ENCODE measurements around the gene ASB18.

The ASB18 gene

DNA sequence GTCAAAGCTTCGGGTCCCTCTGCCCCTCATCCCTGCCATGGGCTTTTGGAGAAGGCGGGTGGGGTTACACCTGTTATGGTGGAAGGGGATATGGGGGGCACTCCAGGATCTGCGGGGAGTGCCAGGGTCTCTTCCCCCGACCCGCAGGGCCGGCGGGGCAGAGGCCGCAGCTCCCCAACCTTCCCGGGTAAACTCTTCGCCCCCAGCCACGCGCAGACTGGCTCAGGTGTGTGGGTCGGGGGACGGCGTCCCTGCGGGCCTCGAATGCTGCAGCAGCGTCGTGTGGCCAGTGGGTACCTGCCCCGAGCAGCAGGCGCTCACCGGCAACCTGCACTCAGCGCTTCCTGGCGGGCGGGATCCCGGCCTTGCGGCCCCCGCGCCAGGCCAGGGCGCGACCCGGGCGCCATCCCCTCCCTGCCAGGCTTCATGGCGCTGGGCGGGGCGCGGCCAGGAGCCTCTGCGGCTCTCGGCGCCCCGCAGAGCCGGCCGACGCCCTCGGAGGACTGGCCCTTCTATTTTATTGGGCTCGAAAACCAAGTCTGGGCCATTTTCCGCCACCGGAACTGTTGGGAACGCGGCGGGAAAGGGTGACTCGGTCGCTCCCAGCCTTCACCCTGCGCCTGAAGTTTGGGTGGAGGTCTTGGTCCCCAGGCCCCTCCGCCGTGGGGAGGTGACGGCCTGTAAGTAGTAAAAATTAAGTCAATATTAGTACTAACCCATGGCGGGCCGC, 100.6 kb downstream of the ASB18 start:
- DNase-seq (ENCODE audit: low read depth), result no peak

DNA sequence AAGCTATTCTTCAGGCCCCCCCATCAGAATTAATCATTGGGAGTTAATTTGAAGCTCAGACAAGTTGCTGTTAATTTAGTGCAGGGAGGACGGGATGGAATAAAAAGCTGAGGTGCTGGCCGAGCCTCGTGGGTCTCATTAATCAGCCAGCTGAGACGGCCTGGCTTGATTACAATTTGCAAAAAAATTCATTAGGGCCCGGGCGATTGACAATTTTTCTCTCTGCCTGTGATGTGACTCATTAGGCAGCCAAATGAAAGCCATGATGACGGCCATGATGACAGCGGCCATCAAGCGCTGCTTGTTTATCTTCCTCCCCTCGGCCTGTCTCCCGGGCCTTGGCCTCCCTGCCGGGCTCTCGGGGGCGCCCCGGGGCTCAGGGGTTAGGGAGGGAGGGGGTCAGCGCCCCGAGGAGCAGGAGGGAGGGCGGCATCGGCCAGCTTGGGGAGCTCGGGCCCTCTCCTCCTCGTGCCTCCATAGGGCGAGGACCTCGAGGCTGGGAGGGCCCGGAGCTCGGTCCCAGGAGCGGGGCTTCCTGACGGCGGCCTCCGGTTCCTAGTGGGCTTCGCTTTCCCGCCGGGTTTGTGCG, 101.2 kb downstream of the ASB18 start:
- no peak for DNase-seq (ENCODE audit: low read depth)

DNA sequence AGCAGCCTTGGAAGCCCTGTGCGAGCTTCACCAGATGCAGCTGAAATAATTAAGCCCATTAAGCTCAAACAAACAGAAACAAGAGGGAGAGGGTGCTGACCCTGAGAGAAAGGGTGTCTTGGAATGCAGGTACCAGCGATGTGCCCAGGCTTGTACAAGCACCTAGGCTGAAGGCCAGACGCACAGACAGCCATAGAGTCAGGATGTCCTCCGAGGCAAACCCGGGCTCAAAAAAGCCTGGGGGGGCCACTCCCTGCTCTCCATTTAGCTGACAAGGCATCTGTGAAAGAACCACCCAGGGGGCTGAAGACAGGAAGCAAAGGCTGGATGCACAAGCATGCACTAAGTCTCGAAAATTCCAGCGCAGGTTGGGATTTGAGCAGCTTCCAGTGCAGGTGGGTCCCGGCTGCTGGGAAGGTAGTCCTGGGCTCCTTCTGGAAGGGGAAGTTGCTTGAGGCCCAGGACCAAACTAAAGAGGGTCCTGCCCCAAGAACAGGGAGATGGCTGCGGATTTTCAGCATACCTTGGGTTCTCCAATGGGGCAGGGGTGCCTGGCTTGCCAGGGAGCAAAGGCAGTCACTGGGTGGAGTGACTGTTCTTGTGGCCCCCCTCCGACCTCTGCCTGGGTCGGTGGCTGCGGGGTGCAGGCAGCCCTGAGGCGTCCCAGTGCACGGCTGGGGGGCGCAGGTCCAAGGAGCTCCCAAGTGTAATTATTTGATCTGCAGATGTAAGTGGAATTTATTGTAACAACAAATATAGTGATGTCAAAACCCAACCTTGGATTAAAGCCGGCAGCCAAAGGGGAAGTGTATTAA, 102.0 kb downstream of the ASB18 start:
- DNase-seq (ENCODE audit: low read depth), result no peak

DNA sequence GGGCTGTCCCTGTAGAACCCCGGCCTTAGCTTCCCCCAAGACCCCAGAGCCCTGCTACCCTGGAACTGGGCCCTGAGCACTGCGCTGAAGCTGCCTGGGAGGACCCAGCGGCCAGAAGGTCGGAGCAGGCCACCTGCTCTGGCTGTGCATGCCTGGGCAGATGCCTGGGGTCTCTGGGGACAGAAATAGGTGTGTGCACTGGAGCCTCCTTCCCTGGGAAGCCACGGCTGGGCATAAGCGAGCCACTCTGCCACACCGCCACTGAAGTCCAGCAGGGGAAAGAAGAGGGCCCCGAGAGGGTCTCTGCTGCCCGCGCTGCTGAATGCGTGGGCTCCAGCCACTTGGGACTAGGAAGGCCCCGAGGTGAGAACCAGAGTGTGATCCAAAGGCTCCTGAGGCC, 102.7 kb downstream of the ASB18 start:
- no peak for DNase-seq (ENCODE audit: low read depth)

DNA sequence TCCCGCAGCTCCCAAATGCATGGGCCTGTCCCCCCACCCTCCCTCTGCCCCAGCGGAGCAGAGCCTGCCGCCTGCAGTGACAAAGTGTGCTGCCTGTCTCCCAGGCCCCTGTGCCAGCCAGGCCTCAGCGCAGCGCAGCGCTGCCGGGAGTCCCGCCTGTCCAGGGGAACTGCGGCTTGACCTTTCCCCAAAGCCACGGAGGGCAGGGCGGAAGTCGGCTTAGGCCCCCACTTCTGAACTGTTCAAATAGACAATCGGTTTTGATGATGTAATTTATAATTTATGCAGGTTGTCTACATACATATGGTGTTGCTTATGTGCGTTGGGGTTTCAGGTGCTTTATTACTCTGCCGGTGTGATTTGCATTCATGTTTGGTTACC, 103.1 kb downstream of the ASB18 start:
- no peak for DNase-seq (ENCODE audit: low read depth)

DNA sequence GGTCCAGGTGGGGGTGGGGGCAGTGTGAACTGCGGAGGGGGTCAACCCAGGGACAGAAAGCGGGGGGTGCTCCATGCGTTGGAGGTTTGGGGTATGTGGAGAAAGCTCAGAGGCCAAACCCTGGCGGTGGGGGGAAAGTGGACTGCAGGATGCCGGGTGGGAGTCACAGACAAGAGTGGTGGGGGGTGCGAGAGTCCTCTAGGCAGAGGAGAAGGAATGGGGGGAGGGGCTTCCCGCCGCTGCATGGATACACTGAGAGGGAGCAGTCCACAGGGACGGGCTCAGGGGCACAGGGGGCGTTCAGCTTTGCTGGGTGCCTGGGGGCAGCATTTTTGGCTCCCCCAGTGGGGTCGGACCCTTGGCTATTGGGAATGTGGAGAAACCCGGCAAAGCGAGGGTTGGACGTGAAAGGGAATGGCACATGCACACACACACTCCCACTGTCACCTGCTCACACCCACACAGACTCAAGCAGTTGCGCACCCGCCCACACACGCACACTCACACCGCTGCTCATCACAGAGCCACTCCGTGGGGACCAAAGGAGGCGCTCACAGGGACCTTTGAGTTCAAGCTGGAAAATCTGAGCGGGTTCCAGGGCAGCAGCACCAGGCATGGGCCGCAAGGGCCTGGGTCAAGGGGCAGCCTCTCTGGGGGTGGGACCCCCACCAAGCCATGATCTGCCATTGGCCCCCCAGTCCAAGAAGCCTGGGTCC, 103.7 kb downstream of the ASB18 start:
- DNase-seq (ENCODE audit: low read depth), result no peak

DNA sequence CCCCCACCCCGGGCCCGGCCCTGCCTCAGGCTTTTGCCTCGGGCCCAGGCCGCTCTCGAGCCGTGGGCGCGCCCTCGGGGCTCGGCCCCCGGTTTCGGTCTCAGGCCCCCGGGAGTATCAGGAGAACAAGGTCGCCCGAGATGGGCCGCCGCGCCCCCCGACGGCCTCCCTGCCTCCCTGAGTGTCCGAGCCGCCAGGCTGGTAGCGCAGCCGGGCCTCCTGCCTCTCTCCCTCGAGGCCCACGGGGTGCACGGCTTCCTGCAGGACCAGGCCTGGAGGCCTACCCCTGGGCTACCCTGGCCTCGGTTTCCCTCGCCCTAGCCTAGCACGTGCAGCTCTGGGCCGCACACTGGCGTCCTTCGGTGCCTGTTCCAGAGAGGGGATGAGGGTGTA, 104.4 kb downstream of the ASB18 start:
- no peak for DNase-seq (ENCODE audit: low read depth)

DNA sequence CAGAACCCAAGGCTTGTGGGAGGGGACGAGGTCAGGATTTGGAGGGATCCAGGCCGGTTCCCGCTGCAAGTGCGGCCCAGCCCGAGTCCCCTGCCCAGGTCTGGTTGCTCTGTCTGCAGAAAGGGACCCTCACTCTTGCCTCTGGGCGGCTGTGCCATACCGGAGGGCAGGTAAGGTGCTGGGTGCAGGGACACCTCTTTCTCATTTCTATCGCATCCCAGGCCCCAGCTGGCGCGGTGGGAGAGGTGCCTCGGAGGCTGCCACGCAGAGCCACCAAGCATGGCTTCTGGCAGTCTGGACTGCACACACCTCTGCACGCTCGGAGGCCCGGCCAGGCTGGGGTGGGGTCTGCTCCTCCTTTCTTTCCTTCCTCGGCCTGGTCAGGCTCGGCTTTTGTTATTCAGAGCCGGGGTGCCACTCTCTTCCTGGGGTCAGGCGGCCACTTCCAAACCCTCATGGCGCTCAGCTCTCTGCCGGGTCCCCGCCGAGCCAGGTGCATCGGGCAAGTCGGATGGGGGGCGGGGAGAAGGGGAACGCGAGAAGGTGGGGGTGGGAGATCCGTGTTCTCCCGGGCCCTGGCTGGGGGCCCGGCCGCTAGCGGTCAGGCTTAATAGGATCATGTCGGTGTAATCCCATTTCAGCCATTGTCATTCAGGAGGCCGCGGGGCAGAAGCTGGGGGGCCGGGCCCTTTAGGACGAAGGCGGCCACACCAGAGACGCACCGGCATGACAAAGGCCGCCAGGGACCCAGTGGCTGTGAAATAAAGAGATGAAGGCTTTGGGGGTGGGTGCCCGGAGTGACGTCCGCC, 105.0 kb downstream of the ASB18 start:
- DNase-seq (ENCODE audit: low read depth), result no peak

DNA sequence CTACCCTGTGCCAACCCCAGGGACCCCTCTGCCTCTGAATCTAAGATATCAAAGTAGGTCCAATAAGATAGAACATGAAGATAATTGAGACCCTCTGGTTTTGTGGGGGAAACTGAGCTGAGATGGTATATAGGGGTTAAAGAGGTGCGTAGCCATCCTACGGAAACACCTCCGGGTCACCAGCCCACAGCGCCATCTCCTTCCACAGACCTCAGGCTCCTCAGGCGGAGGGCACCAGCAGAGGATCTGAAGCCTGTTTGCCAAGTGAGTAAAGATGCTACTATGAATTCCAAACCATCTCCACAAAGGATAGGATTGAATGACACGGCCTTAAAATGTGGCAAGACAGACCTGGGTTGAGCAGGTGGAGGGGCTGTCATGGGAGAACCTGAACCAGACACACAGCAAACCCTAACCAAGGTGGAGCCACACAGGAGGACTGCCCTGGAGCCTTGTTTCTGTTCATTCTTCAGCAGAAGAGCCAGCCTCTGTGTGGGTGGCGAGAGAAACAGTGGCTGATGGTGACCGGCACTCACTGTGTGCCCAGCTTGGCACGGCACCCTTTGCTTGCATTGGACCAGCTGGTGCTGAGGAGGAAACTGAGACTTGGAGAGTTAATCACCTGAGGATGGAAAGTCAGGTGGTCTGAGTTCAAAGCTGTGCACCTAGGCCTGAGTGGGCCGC, 106.2 kb downstream of the ASB18 start:
- DNase-seq (ENCODE audit: low read depth), result no peak

DNA sequence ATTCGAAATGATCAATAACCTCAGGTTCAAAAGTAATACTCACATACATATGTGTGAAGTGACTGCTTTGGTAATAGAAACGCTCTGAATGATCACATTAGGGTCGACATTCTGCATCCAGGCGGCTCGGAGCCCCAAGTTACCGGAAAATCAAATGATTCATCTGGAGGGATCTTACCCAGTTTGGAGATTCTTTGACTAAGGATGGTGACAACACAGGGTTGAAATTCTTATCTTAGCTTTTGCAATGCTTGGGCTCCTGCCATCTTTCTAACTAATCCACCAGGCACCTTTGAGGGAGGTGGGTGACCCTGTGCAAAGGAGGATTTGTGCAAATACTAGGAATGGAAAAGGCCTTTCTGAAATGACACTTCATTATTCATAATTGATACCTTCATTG, 106.8 kb downstream of the ASB18 start:
- no peak for DNase-seq (ENCODE audit: low read depth)

DNA sequence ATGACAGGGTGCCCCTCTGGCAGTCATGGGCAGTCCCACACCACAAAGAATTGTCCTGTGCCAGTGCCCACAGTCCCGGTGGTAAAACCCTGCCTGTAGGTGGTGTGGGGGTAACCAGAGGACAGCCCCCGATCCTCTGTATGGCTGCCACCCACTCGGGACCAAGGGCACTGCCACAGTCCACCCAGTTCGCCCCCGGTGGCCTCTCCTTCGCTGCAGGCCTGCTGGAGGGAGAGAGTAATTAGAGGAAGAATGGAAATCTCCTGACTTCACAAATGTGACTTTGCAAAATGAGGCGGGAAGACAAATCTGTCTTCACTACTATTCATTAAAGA, 107.4 kb downstream of the ASB18 start:
- no peak for DNase-seq (ENCODE audit: low read depth)

DNA sequence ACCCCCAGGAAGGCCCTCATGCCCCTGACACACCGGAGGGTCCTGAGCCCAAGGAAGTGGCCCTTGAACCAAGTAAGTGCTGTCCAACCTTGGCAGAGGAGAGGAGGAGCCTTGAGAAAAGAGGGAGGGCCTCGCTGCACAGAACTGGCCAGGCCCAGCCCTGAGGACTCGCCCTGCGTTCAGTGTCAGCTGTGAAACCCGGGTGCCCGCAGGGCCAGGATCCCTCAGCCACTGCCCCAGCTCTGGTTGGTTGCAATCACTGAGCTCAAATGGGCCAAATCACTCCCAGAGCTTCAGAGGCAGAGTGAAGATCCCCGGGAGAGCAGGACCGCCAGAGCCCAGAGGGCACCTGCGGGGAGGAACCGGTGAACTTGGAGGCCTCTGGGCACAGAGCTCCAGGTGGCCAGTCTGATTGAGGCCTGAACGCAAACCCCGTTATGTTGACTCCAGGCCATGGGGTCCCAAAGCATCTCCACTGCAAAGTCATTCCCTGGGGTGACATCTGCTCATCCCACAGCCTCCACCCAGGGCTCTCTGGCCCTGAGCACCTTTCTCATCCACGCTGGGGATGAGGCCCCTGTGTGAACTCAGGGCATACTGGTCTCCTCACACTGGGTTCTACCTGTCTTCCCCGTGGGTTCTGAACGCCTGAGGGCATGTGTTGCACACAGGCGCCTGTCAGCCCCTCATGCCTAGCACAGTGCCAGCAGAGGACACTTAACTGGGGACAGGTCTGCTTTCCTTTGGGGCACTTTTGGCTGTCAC, 107.9 kb downstream of the ASB18 start:
- DNase-seq (ENCODE audit: low read depth), result no peak

DNA sequence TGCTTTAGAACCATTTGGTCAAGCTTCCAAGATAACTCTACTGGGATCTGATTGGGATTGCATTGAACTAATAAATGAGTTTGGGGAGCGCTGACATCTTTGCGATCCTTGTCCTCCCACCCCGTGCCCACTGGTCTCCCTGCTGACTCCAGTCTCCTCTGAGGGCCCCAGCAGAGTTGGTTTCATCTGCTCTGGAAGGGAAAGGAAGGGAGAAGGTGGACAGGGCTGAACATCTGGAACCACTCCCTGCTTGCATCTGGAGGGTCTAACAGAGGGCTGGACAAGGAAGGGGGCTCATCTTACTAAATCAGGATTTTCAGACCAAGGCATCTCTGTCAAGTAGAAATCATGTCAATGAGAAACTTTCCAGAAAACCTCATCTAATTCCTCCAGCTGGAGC, 108.8 kb downstream of the ASB18 start:
- no peak for DNase-seq (ENCODE audit: low read depth)

DNA sequence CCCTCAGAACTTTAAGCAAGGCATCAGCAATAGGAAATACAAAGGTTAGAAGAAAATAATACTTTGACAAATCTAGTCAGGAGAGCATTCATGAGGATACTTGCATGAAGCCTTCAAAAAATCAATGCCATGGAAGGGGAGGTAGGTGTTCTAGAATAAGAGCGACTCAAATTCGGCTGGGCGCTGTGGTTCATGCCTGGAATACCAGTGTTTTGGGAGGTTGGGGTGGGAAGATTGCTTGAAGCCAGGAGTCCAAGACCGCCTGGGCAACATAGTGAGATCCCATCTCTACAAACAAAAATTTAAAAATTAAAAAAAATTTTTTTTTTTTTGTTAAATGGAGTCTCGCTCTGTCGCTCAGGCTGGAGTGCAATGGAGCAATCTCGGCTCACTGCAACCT, 117.8 kb downstream of the ASB18 start:
- DNase-seq (ENCODE audit: low read depth), result no peak

DNA sequence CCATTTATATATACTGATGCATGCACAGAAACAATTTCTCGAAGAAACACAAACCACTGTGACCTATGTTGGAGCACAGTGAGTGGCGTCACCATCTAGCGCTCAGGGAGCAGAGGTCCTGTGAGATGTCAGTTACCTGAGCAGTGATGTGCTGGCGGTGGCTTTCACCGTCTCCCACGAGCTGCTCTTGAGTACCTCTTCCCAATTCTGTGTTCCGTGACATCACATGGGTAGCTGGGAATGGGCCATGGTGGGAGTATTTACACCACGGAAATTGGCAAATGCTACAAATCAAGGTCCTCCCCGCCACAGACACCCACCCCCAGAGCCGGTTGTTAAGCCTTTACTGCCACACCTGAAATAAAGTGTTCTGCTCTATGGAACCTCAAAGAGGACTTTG, 120.4 kb downstream of the ASB18 start:
- DNase-seq (ENCODE audit: low read depth), result no peak
